ENCODE results near the gene FBXO39.

- TF ChIP-seq CTCF (IDR thresholded peaks at IDR 0.05), result no peak
- TF ChIP-seq POLR2A (IDR thresholded peaks at IDR 0.05), result no peak
- TF ChIP-seq POLR2AphosphoS5 (IDR thresholded peaks at IDR 0.05), result no peak
Measured at GRCh38 chr17:6800422-6801027, 24.5 kb downstream of the FBXO39 start.

All from stomach (tissue), 4 donors.